Smooth muscle cell of trachea (primary cell): Measurements from ENCODE around the gene SREBF1. TPM values are rescaled to one million over a fixed set of nuclear protein-coding genes. Genes with fewer than 3 reads are reported as not detected.

Experiments
- total RNA-seq: library from RNA; depleted of rRNA; stranded (reverse); fragments of >200 nt; gene quantifications from 2 replicates; pipeline ENCODE4 v1.2.1, GENCODE V29; 2014

The SREBF1 gene
- 150 and 241 TPM in 2 replicates for total RNA-seq

GRCh38 chr17:17836818-17837379 lies at the start of gene SREBF1:
Gene SREBF1, minus strand, starts transcription at chr17:17836986. Its CDS starts 169 bp downstream, at chr17:17836817.

Other genes with a start within 250 kb of the SREBF1 start
- 22.8 and 24.5 TPM in 2 replicates for gene PEMT, start 245.3 kb downstream of the SREBF1 start, total RNA-seq
- gene RAI1, start 155.5 kb downstream of the SREBF1 start, total RNA-seq: 13.7 and 15.1 TPM in 2 replicates
- 30.4 and 44.7 TPM in 2 replicates for gene TOM1L2, start 135.4 kb upstream of the SREBF1 start, total RNA-seq
- gene DRC3, start 135.9 kb upstream of the SREBF1 start, total RNA-seq: 0.83 and 1.2 TPM in 2 replicates
- gene ATPAF2, start 202.2 kb upstream of the SREBF1 start, total RNA-seq: 15.1 and 18.0 TPM in 2 replicates
- gene GID4, start 202.4 kb upstream of the SREBF1 start, total RNA-seq: 7.1 and 12.6 TPM in 2 replicates